Kidney (tissue), 14 donors: ENCODE data around the gene SIRT1. TPM values are rescaled to one million over a fixed set of nuclear protein-coding genes. Genes with fewer than 3 reads are reported as not detected.

Source experiments
- DNase-seq, 5 donors: peaks; one replicate each; pipeline ENCODE4 v3.0.0-alpha.2; 2013 to 2020
- FAIRE-seq: peaks from 2 replicates; lab custom pipeline; 2012; peaks lifted over from hg19 to GRCh38; lab: Jason Lieb, UNC
- H3K27ac ChIP-seq, 2 donors: one replicate each; pipeline ENCODE4 v1.7.0; 2013; ENCODE audit warnings: low read depth in 2 of 2, low read length in 2 of 2, inconsistent platforms in 1 of 2
- H3K27me3 ChIP-seq: one replicate; pipeline ENCODE4 v1.7.1; 2013; ENCODE audit warnings: low read length, inconsistent platforms; ENCODE audit not compliant: control insufficient read depth, insufficient read depth
- H3K36me3 ChIP-seq, 3 donors: one replicate each; pipeline versions ENCODE4 v1.7.0 to v1.7.1; 2013; ENCODE audit warnings: low read length in 3 of 3, control low read depth in 1 of 3, inconsistent platforms in 1 of 3; ENCODE audit not compliant: insufficient read depth in 3 of 3, control insufficient read depth in 2 of 3
- H3K4me1 ChIP-seq, 3 donors: one replicate each; pipeline versions ENCODE4 v1.7.0 to v1.7.1; 2013; ENCODE audit warnings: low read length in 3 of 3, inconsistent platforms in 1 of 3, low read depth in 1 of 3; ENCODE audit not compliant: control insufficient read depth in 2 of 3, insufficient read depth in 2 of 3
- H3K4me3 ChIP-seq, 3 donors: one replicate each; pipeline versions ENCODE4 v1.7.0 to v1.8.1; 2013; ENCODE audit warnings: low read length in 3 of 3, control low read depth in 1 of 3, inconsistent platforms in 1 of 3
- H3K9ac ChIP-seq, 3 donors: one replicate each; pipeline versions ENCODE4 v1.7.0 to v1.7.1; 2013; ENCODE audit warnings: low read length in 3 of 3, control low read depth in 1 of 3, inconsistent platforms in 1 of 3
- H3K9me3 ChIP-seq, 3 donors: one replicate each; pipeline versions ENCODE4 v1.7.0 to v1.7.1; 2013; ENCODE audit warnings: low read length in 3 of 3, control low read depth in 1 of 3, inconsistent platforms in 1 of 3; ENCODE audit not compliant: control insufficient read depth in 2 of 3, insufficient read depth in 1 of 3
- CTCF ChIP-seq: IDR thresholded peaks from 3 replicates; pipeline ENCODE4 v1.5.1; 2012; ENCODE audit warnings: mild to moderate bottlenecking, moderate library complexity, borderline replicate concordance; ENCODE audit not compliant: insufficient read depth; ENCODE audit errors: extremely low read depth
- intact Hi-C: fragments of 100-400 bp; cut with DNase I; formaldehyde crosslinking; loops from one replicate; pipeline ENCODE4 v1.11.1; 2022
- polyA plus RNA-seq: library from polyadenylated mRNA; stranded (reverse); fragments of 350-450 nt; fragmentation: Illumina TruSeq; extraction: RNeasy Lipid Tissue Mini Kit (QIAGEN cat#74804); gene quantifications from one replicate; pipeline ENCODE4 v1.2.3, GENCODE V29; 2014; ENCODE audit warnings: low read depth, low replicate concordance; ENCODE audit not compliant: insufficient read depth
- total RNA-seq: library from RNA; stranded (reverse); fragmentation: NEBNext Ultra II Directional; extraction: Animal tissue kit (Norgen Biotek cat#: 25700); gene quantifications from one replicate; pipeline ENCODE4 v1.2.1, GENCODE V29; 2021
- donor health status: control.
- donor health status: control.
- donor health status: control.
- donor health status: control.
- donor health status: control.
- donor health status: DM: yes; HTN: yes; CAD: no.
- donor health status: Normal renal cell carcinoma (clear cell type).

The SIRT1 gene
- total and polyA plus RNA-seq, 2 donors from 2014 or later = 5.0 to 24.8 TPM

GRCh38 chr10:67933199-67933598 lies 48.7 kb downstream of the SIRT1 start:
- H3K9me3 ChIP-seq = no peaks in the 10 kb centered on the region
- no peak for TF ChIP-seq CTCF
- FAIRE-seq (no peak), DNase-seq (no peak)
- H3K27ac ChIP-seq = no peak overlapping the region
- H3K27me3 ChIP-seq = no peaks in the 10 kb centered on the region
- no peaks in the 10 kb centered on the region for H3K4me1 ChIP-seq
- peaks cover 2 to 14% (median 3%) of the 10 kb centered on the region in 3 donors for H3K36me3 ChIP-seq
- no peak overlapping the region for H3K9ac ChIP-seq
- no peak overlapping the region for H3K4me3 ChIP-seq
- intact Hi-C loops = no loop called here

GRCh38 chr10:67934336-67934735 lies 49.9 kb downstream of the SIRT1 start:
- no peaks in the 10 kb centered on the region for H3K4me1 ChIP-seq
- no peak overlapping the region for H3K4me3 ChIP-seq
- no peak for TF ChIP-seq CTCF
- H3K9me3 ChIP-seq = no peaks in the 10 kb centered on the region
- intact Hi-C loops = no loop called here
- no peak overlapping the region for H3K27ac ChIP-seq
- DNase-seq (no peak), FAIRE-seq (no peak)
- no peaks in the 10 kb centered on the region for H3K27me3 ChIP-seq
- H3K36me3 ChIP-seq = peaks cover 2 to 14% (median 3%) of the 10 kb centered on the region in 3 donors
- no peak overlapping the region for H3K9ac ChIP-seq

- DNase-seq (no peak), FAIRE-seq (no peak)
- Histone ChIP-seq H3K36me3 (peaks cover 2 to 14% (median 3%) of the 10 kb centered on the region in 3 donors), H3K4me3 (no peak overlapping the region), H3K9ac (no peak overlapping the region), H3K4me1 (no peaks in the 10 kb centered on the region), H3K27me3 (no peaks in the 10 kb centered on the region), H3K9me3 (no peaks in the 10 kb centered on the region), H3K27ac (no peak overlapping the region)
- no peak for TF ChIP-seq CTCF
- intact Hi-C loops = no loop called here
These were observed 50.8 kb downstream of the SIRT1 start for GRCh38 chr10:67935223-67935622.

GRCh38 chr10:67936416-67936815 lies 52.0 kb downstream of the SIRT1 start:
- Histone ChIP-seq H3K36me3 (peaks cover 2 to 14% (median 3%) of the 10 kb centered on the region in 3 donors), H3K27ac (no peak overlapping the region), H3K9ac (no peak overlapping the region), H3K27me3 (no peaks in the 10 kb centered on the region), H3K4me1 (no peaks in the 10 kb centered on the region), H3K4me3 (no peak overlapping the region), H3K9me3 (no peaks in the 10 kb centered on the region)
- TF ChIP-seq CTCF = no peak
- no peak for DNase-seq
- no peak for FAIRE-seq
- intact Hi-C loops = no loop called here
